Activated effector memory CD4-positive, alpha-beta T cell treated with anti-CD3 and anti-CD28 coated beads, Interleukin-2, amount 50 U/mL, for 16 hours (primary cell): ENCODE data around the gene FBN1.

ENCODE experiments used
- DNase-seq: peaks from one replicate; pipeline ENCODE4 v3.0.0-alpha.2; 2020

The FBN1 gene

DNA sequence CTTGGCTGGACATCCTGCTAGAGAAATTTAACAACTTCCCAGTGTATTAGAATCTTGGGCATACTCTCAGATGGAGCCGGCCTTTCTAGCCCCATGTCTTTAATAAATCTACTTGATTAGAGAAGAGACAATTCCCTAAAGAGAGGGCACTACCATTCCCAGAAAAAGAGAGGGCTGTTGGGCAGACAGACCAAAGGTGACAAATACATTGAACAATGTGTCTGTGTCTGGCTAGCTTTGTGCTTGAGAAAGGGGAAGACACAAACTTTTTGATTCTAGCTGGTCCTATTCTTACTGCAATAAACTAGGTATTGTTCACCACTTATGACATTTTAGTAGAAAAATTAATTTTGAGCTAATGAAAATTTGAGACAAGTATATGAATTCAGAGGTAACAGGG, 256.6 kb downstream of the FBN1 start:
- no peak for DNase-seq

DNA sequence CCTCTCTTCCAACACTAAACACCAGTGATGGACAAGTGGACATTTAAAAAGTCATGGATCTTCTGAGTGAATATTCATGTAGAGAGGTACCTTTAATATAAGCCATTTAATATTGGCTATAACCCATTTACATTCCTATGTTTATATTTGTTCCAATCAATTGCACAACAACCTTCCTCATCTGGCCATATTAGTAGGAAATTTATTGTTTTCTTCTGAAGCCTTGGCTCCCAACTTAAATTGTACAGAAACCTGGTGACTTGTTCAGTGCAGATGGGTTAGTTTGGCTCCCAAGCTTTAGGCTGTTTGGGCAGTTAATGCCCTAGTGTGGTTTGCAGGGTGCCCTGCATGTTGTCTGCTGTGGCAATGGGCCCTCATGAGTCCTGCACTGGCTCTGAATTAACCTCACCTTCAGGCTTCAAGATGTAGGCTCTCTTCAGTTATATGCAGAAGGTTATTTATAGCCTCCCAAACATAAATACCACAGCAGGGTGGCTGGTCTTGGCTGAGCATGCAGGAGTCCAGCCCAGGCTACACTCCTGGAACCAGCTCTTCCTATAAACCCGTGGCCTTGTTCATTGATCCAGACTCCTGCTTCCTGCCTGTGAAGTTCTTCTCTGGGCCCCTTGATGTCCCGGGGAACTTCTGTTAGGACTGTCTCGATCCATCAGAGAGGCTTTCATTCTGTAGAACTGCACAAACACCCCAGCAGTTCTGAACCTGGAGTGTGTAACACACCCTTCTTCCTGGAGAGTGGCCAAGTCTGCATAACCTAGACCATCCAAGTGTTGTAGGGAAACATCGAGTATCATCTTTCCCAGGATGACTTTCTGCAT, 257.3 kb downstream of the FBN1 start:
- DNase-seq: no peak

DNA sequence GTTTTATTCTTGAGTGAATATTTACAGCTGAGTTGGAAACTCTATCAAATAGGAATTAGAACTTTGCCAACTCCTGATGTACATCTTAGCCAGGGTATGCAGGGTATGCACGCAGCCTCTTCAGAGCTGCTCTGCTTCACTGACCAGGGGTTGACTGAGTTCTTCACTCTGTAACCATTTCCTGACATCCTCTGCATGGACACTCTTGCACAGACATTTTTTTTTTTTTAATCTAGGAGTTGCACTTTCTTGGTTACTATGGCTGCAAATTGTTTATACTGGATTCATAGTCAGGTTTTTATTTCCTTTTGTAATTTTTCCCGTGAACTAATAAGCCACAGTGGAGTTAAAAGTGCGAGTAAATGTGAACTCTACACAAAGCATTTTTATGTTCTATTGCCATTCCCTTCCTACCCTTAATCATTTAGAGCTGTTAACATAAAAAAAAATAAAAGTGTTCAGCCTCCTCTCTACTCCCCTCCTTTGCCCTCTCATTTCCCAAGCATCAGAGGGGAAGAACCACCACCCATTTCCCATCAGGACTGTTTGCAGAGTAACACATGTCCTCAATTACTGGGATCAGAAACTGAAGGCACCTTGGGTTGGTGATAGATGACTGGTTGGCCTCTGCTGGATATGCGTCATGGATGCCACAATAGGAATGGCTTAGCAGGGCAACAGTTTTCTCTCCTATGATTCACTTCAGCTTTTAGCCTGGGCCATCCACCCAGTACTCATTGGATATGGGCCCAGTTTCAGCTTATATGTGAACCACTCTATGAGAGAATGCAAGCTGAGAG, 260.3 kb downstream of the FBN1 start:
- no peak for DNase-seq

DNA sequence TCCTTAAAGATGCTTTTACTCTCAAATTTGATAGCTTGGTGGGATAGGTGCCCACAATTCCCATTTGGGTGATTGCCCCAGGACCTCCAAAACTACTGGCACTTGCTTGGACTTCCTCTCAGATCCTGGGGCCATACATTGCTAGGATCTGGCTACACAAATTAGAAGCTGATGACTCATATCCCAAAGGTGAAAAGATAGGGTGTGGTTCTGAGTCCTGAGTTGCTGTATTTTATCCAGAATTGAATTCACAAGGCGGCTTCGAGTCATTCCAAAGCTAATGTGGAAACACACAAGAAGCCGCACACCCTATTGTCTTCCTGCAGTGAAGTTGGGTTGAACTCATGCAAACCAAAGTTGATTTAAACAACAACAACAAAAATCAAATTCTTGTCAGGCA, 260.9 kb downstream of the FBN1 start:
- no peak for DNase-seq

DNA sequence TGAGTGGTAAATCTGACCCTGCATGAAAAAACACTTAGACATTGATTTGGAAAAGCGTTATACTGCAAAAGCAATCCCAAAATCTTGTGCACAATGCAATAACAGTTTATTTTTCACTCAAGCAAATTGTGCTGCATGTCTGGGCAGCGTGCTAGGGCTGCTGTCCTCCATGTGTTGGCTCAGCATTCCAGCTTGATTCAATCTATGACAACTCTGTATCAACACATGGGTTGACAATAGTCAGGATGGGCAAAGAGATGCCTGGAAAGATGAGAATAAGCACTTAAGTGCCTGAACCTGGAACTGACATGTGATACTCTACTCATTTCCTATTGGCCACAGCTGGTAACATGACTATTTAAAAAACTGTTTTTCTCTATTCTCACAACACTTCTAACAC, 262.5 kb downstream of the FBN1 start:
- DNase-seq: no peak

DNA sequence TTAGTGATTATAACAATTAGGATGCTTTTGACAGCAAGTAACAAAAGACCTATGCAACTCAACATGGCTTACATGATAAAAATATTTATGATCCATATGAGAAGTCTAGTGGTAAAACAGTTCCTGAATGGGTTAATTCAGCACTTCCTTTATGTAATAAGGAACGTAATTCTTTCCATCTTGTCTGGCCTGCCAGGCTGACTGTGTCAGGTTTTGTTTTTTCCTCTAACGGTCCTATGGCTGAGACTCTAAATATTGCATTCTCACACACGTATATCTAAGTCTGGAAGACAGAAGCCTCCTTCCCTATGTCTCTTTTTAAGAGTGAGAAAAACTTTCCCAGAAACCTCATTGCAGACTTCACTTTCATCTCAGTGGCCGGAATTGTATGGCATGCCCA, 263.6 kb downstream of the FBN1 start:
- DNase-seq: no peak

DNA sequence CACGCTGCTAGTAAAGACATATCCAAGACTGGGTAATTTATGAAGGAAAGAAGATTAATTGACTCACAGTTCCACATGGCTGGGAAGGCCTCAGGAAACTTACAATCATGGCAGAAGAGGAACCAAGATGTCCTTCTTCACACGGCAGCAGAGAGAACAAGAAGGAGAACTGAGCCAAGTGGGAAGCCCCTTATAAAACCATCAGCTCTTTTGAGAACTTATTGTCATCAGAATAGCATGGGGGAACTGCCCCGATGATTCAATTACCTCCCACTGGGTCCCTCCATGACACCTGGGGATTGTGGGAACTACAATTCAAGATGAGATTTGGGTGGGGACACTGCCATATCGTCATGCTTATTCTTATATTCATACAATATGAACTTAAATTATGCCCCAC, 265.3 kb downstream of the FBN1 start:
- DNase-seq: no peak

DNA sequence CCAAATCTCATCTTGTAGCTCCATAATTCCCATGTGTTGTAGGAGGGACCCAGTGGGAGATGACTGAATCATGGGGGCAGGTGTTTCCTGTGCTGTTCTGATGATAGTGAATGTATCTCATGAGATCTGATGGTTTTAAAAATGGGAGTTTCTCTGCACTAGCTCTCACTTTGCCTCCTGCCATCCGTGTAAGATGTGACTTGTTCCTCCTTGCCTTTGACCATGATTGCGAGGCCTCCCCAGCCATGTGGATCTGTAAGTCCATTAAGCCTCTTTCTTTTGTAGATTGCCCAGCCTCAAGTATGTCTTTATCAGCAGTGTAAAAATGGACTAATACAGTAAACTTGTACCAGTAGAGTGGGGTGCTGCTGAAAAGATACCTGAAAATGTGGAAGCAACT, 269.7 kb downstream of the FBN1 start:
- no peak for DNase-seq

DNA sequence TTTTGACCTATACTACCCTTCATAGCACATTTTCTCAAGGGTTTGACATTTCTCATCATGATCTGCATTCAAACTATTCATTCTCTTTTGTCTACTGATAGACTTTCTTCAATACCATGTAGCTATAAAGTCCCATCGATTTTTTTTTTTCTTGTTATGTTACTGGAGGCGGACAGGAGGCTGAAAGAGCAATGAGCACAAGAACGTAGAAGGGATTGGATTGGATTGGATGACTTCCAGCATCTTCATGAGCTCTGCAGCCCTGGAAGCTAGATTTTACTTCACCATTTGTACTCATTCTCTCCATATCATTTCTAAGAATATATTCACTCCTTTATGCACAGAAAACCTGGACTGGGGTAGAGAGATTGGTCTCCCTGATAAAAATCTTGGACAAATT, 271.0 kb downstream of the FBN1 start:
- no peak for DNase-seq

DNA sequence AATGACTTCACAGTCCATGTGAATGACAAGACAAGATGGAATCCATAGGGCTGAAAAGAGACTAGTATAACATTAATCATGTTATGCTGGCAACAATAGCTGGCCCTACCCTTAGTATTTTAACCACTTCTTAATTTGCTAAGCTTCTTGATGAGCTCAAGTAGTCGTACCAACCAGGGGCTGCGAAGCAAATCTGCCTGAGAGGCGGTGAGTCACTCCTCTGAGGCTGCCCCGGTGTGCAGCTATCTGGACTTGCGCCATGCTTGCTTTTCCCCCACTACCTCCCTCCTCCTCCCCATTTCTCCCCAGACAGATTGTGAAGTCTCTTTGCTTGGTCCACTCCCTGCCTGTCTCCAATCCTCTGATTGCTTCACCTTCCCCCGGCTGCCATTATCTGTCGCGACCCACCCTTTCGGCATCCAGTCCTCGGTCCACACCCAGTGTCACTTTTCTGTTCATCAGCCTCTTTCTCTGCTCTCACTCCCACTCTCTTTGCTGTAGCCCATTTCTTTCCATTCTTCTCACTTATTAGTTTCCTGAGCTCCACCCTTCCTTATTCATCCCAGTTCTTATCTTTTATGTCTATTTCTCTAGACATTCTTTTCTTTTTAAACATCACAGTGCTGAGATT, 271.6 kb downstream of the FBN1 start:
- no peak for DNase-seq

DNA sequence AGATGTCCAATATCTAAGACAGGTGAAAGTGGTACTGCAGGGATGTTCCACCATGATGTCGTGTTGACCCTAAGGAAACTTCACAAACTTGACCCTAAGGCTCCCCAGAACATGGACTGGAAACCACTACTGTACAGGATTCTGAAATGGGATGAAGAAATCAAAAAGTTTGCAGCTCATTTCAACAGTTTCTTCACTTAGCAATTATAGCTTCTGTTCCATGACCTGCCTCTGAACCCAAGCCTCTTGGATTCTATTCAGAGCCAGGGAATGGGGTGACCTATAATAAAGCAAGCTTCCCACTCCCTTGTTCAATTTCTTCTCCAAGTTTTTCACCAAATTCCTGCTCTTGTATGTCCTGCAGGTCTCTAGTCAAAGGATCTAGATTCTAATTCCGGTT, 273.5 kb downstream of the FBN1 start:
- DNase-seq: no peak

DNA sequence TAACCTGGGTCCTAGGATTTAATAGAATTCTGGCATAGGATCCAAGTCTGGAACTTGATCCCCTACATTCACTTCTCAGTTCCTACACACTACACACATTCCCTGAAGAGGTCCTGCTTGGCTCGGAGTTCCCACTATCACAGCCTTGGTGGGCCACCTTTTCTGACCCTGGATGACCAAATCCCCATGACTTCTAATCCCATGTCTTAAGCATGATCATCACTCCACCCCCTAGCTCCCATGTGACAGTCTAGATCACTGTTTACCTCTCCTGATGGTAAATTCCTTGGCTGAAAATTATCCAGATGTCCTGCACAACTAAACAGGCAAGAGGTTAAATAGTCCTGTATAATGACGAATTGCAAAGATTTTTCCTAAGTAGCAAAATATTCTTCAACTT, 274.0 kb downstream of the FBN1 start:
- no peak for DNase-seq

DNA sequence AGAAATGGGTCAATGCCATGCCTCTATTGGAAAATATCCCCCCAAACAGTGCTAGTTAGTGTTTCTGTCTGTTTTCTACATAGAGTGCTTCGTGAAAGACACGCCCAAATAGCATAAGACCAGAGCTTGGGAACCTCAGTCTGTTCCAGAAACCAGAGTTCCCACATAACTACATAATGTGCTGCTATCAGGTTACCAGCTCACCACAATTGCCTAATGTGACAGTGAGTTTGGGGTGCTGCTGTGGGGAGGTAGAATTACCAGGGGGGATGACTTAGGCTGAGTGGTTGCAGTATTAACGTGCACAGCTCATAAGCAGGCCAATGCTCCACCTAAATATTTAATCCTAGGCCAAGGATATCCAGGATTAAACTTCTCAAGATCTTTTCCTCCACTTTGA, 275.0 kb downstream of the FBN1 start:
- DNase-seq: no peak

DNA sequence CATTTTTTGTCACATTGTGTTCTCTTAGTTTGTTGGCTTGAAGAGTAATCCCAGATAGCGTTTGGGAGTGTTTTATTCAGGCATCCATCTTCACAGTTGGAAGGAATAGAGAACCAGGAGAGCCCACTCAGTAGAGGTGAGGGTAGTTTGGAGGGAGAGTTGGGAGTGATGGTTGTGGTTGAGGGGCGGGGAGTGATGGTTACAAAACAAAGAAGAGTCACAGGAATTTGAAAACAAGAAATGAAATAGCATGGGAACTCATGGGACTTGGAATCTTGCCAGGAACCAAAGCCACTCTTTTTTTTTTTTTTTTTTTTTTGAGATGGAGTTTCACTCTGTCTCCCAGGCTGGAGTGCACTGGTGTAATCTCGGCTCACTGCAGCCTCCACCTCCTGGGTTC, 278.0 kb downstream of the FBN1 start:
- DNase-seq: no peak

DNA sequence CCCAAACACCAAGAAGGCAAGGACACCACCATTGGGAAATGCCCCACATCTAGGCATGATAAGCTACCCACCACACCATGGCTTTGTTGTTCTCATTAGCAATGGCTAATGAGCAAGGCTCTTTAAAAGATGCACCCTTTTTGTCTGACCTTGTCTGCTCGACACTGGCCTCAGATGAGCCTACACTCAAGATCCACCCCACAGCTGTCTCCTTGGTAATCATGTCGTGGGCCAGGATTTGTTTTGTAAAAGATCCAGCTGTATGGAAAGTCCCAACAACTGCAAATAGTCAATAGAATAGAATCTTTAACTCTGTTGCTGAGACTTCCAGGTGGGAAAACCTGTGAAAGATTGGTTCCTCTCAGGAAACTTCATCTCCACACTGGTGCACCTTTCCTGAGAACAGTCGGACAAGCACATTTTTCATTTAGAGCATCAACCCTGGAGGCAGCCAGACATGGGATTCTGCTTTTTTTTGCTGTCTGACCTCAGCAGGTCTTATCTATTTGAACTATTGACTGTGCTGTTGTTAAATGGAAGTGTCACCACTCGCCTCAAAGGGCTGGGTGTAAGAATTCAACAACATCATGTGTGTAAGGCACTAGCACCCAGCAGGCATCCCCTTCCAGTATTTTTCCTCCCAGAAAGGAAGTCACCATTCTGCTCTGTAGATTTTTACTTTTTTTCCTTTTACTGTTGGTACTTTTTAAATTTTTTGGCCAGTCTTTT, 278.8 kb downstream of the FBN1 start:
- DNase-seq: no peak

DNA sequence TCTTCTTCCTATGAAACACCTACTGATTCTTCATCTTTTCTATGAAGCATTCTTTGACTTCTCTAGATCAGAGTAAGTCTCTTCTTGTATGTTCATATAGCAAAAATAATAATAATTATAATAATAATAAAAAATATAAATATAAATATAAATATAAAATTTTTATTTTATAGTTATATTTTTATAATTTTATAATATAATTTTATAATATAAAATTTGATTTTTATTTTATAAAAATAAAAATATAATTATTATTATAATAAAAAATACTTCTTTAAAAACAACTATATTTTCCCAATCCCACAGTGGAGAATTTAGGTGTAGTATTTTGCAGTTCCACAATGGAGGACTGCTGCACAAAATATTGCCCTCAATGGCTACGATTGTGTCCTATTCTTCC, 279.9 kb downstream of the FBN1 start:
- DNase-seq: no peak

DNA sequence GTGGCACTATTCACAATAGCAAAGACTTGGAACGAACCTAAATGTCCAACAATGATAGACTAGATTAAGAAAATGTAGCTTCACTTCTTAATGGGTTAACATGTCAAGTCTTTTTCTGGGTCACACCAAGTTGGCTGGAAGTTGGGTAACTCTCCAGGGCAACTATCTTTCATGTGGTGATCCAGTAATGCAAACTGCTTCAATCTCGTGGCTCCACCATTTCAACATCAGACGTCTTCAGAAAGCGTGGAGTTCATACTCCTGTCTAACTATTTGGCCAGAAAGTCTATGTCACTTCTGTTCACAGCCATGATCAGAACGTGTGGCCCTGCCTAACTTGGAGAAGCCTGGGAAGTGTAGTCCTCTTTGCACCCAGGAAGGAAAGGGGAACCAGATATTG, 282.0 kb downstream of the FBN1 start:
- no peak for DNase-seq

DNA sequence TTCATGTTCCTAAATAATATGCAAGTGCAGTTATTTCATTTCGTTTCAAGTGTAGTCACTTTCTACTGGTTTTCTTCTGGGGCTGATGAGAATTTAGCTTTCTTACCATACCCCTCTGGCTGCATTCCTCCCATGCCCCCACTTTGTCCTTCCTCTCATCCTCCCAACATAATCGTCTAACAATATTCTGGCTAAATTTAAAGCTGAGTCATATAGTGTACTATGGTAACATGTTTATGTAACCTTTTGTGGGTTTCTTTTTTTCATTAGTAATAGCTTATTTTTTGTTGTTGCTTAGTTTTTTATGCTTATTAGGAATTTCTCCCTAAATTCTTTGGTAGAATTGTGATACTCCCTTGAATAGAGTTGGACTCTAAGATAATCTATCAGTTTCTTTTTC, 283.8 kb downstream of the FBN1 start:
- no peak for DNase-seq

DNA sequence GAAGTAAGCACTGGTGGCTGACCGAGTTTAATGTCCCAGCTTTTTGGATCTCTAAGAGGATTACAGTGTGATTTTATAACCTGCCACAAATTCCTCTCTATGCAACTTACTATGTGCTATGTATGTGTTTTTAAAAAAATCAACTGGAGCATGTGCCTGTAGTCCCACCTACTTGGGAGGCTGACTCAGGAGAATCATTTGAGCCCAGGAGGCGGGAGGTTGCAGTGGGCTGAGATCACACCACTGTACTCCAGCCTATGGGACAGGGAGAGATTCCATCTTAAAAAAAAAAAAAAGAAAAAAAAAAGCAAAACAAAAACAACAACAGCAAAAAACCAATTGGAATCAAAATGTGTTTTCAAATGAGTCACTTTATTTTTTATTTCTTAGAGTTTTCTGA, 284.7 kb downstream of the FBN1 start:
- DNase-seq: no peak
